DOHH2 (cell line): ENCODE results near the gene TXNDC5.

Experiments used
- H3F3A ChIP-seq: fragments of 200-600 bp; sonication (generic), shearing (Covaris generic); 2 replicates; pipeline ENCODE4 v1.6.0; 2016; ENCODE audit warnings: antibody characterized with exemption, mild to moderate bottlenecking; ENCODE audit not compliant: control insufficient read depth, insufficient read depth
- H3K27ac ChIP-seq: fragments of 200-600 bp; sonication (generic); 2 replicates; pipeline ENCODE4 v1.5.1; 2014; ENCODE audit warnings: low read depth, mild to moderate bottlenecking, low read length, moderate library complexity
- H3K27me3 ChIP-seq: fragments of 200-600 bp; sonication (generic); 2 replicates; pipeline ENCODE4 v1.6.1; 2014; ENCODE audit warnings: mild to moderate bottlenecking, low read length, mixed read lengths; ENCODE audit not compliant: control insufficient read depth
- H3K36me3 ChIP-seq: fragments of 200-600 bp; sonication (generic); 2 replicates; pipeline ENCODE4 v1.6.1; 2014; ENCODE audit warnings: mild to moderate bottlenecking, low read length, moderate library complexity, mixed read lengths; ENCODE audit not compliant: control insufficient read depth
- H3K4me1 ChIP-seq: fragments of 200-600 bp; sonication (generic); 2 replicates; pipeline ENCODE4 v1.6.1; 2014; ENCODE audit warnings: mild to moderate bottlenecking, low read length, mixed read lengths; ENCODE audit not compliant: control insufficient read depth
- H3K4me2 ChIP-seq: fragments of 200-600 bp; sonication (generic); 2 replicates; pipeline ENCODE4 v1.6.0; 2014; ENCODE audit warnings: mild to moderate bottlenecking, low read length, moderate library complexity
- H3K4me3 ChIP-seq: fragments of 200-600 bp; sonication (generic); 2 replicates; pipeline ENCODE4 v1.5.1; 2014; ENCODE audit warnings: mild to moderate bottlenecking, low read length, mixed read lengths
- H3K79me2 ChIP-seq: fragments of 200-600 bp; sonication (generic); 2 replicates; pipeline ENCODE4 v1.6.1; 2014; ENCODE audit warnings: mild to moderate bottlenecking, low read length, mixed read lengths; ENCODE audit not compliant: control insufficient read depth
- H3K9me2 ChIP-seq: fragments of 200-600 bp; sonication (generic); replicated peaks from 2 replicates; pipeline ENCODE4 v1.6.1; 2014; ENCODE audit warnings: mild to moderate bottlenecking, low read length, mixed read lengths; ENCODE audit not compliant: control insufficient read depth
- H3K9me3 ChIP-seq: fragments of 200-600 bp; sonication (generic); 2 replicates; pipeline ENCODE4 v1.6.1; 2014; ENCODE audit warnings: antibody characterized with exemption, low read length, mixed read lengths; ENCODE audit not compliant: control insufficient read depth, insufficient read depth
- H4K20me1 ChIP-seq: fragments of 200-600 bp; sonication (generic); 2 replicates; pipeline ENCODE4 v1.6.0; 2014; ENCODE audit warnings: low read depth, mild to moderate bottlenecking, antibody characterized with exemption, low read length, moderate library complexity; ENCODE audit not compliant: control insufficient read depth, insufficient read depth
- CTCF ChIP-seq: fragments of 200-600 bp; sonication (generic); IDR thresholded peaks from one replicate; pipeline ENCODE4 v1.5.1; 2014; ENCODE audit warnings: antibody characterized with exemption, mild to moderate bottlenecking, low read depth, low read length; ENCODE audit not compliant: poor library complexity, severe bottlenecking
- EZH2phosphoT487 ChIP-seq: fragments of 200-600 bp; sonication (generic); IDR thresholded peaks from 2 replicates; pipeline ENCODE4 v1.6.1; 2017; ENCODE audit warnings: borderline replicate concordance, mild to moderate bottlenecking, antibody characterized with exemption, low read length, moderate library complexity, mixed read lengths

TXNDC5 gene

GRCh38 chr6:7958464-7958863 is 47.9 kb upstream of the TXNDC5 start:
- H3K36me3 ChIP-seq, result no peaks in the 10 kb centered on the region
- H3K4me2 ChIP-seq, result no peak overlapping the region
- H3K4me3 ChIP-seq, result no peak overlapping the region
- TF ChIP-seq EZH2phosphoT487 (no peak), CTCF (no peak)
- no peak overlapping the region for H3K27ac ChIP-seq
- H3K79me2 ChIP-seq, result no peaks in the 10 kb centered on the region
- no peaks in the 10 kb centered on the region for H3K4me1 ChIP-seq
- H4K20me1 ChIP-seq, result no peaks in the 10 kb centered on the region
- H3K9me3 ChIP-seq, result no peaks in the 10 kb centered on the region
- H3K27me3 ChIP-seq, result peaks cover 13% of the 10 kb centered on the region
- H3K9me2 ChIP-seq, result no peaks in the 10 kb centered on the region
- H3F3A ChIP-seq, result no peaks in the 10 kb centered on the region

- Histone ChIP-seq H3K27ac (no peak overlapping the region), H3K4me2 (no peak overlapping the region), H3K36me3 (no peaks in the 10 kb centered on the region), H3K27me3 (peaks cover 6% of the 10 kb centered on the region; the same call in 1 of the 2 replicates), H3K4me1 (no peaks in the 10 kb centered on the region), H3K79me2 (no peaks in the 10 kb centered on the region), H3K4me3 (no peak overlapping the region), H3F3A (no peaks in the 10 kb centered on the region), H3K9me2 (no peaks in the 10 kb centered on the region), H4K20me1 (no peaks in the 10 kb centered on the region), H3K9me3 (no peaks in the 10 kb centered on the region)
- TF ChIP-seq CTCF (no peak), EZH2phosphoT487 (no peak)
Observed at GRCh38 chr6:7956257-7956656, 45.7 kb upstream of the TXNDC5 start.

GRCh38 chr6:7954477-7955200 is 44.1 kb upstream of the TXNDC5 start:
- H3K4me3 ChIP-seq, result no peak overlapping the region
- H3K27me3 ChIP-seq, result peaks cover 3% of the 10 kb centered on the region; the same call in 1 of the 2 replicates
- no peaks in the 10 kb centered on the region for H3F3A ChIP-seq
- H4K20me1 ChIP-seq, result no peaks in the 10 kb centered on the region
- H3K79me2 ChIP-seq, result no peaks in the 10 kb centered on the region
- no peaks in the 10 kb centered on the region for H3K9me2 ChIP-seq
- H3K36me3 ChIP-seq, result no peaks in the 10 kb centered on the region
- no peaks in the 10 kb centered on the region for H3K9me3 ChIP-seq
- H3K4me1 ChIP-seq, result no peaks in the 10 kb centered on the region
- no peak overlapping the region for H3K4me2 ChIP-seq
- TF ChIP-seq CTCF (no peak), EZH2phosphoT487 (no peak)
- no peak overlapping the region for H3K27ac ChIP-seq
